RPMI8226 (cell line): Measurements from ENCODE around the gene VOPP1.

Experiments
- DNase-seq: peaks from one replicate; pipeline ENCODE4 v3.0.0-alpha.2; 2015

VOPP1 gene

DNA sequence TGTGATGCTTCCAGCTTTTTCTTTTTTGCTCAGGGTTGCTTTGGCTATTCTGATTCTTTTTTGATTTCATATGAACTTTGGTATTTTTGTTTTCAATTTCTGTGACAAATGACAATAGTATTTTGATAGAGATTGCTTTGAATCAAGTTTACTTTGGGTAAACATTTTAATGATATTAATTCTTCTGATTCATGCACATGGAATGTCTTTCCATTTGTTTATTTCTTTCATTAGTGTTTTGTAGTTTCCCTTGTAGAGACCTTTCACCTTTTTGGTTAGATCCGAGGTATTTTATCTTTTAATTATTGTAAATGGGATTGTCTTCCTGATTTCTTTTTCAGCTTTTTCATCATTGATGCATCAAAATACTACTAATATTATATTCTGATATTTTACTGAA, 114.0 kb downstream of the VOPP1 start:
- no peak for DNase-seq

DNA sequence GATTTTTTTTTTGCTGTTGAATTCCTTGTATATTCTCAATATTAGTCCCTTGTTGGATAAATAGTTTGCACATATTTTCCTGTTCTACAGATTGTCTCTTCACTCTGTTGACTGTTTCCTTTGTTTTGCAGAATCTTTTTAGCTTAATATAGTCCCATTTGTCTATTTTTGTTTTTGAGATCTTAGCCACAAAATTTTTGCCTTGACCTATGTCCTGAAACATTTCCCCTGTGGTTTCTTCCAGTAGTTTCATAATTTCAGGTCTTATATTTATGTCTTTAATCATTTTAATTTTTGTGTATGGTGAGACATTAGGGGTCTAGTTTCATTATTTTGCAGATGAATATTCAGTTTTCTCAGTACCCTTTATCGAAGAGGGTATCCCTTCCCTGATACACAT, 114.5 kb downstream of the VOPP1 start:
- no peak for DNase-seq

DNA sequence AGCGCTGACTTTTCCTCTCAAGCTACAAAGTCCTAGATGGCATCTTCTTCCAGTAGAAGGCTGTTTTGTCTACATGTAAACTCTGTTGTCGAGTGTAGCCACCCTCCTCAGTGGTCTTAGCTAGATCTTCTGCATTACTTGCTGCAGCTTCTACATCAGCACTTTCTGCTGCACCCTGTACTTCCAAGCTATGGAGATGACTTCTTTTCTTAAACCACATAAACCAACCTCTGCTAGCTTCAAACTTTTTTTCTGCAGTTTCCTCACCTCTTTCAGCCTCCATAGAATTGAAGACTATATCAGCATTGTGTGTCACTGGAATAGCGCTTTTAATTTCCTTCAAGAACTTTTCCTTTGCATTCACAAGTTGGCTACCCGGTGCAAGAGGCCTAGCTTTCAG, 119.3 kb downstream of the VOPP1 start:
- DNase-seq, result no peak

DNA sequence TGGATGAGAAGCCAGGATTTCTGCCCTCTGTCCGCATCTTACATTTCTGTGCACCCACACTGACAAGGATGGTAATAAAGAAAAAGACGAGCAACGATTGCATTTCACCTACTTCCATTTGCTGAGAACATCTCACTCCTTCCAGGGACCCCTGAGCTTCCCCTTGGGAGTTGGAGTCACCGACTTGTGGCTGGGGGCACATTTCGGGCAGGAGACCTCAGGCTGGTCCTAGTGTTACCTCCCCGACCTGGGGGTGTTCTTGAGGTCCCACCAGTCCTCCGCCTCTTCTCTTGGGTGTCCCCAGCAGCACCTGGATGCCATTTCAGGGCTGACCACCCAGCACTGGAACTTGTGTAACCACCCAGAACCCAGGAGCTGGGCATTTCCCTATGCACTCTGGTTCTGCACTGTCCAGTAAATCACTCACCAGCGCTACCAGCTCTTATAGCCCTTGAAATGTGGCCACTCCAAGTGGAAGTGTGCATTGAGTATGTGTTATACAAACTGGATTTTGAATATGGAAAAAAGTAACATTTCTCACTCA, 122.2 kb downstream of the VOPP1 start:
- DNase-seq, result no peak

DNA sequence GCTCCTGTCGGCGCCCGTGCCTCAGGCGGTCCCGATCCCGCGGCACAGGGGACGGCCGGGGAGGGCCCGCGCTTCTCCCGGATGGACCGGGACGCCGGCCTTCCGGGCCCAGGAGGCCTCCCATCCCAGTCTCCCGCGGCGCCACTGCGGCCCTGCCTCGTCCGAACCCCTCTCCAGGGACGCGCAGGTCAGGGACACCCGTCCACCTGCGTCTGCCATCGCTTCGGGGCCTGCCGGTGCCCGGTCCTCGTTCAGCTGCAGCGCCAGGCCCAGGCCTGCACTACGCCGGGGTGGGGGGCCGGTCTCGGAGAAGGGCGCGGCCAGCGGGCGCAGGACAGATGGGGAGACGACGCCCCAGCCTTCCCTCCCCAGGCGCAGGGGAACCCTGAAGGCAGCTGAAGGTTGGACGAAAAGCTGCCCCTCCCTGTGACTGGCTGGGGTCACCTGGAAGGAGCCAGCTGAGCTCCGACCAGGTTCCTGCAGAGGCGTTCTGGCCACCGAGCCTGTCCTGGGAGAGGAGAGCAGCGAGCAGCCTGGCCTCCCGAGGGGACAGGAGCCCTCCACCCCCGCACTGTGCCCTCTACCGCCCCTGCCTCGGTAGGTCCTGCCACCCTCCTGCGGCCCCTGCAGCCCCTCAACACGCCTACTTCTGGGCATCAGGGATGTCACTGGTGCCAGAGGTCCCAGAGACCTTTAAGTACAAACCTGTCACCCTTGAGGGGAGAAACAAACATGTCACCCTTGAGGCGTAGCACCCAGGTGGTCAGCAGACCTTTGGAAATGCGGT, 122.9 kb downstream of the VOPP1 start:
- DNase-seq, result no peak

DNA sequence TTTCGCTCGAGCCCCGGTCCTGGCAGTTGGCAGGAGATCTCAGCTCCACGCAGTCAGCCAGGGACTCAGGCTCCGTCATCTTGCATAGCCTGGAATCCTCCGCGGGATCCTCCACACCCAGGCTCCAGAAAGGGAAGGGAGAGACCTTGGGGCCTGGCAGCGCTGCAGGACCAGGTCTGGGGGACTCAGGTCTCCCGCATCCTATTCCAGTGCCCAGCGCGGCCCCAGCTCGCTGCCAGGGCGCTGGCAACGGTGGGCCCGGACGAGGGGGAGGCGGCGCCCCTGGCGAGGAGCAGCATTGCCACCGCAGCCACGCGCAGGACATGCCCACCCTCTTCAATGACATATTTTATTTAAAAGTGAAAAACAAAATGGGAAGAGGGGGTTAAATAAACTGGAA, 123.8 kb downstream of the VOPP1 start:
- no peak for DNase-seq

DNA sequence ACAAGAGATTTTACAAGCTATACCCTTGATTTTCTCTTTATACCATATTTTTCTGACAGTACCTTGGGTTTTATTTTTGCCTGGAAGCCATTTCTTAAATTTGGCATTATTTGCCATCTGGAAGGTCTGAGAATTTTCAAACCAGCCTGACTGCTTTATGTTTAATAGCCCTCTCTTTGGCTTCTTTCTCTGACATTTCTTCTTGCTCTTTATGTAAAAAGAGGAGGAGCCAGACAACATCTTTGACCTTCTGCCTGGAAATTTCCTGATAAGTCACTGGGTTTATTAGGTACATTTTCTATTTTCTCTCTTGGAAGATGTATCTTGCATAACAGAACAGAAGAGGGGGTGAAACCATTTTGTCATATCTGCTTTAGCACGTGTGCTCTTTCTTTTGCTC, 127.5 kb downstream of the VOPP1 start:
- no peak for DNase-seq

DNA sequence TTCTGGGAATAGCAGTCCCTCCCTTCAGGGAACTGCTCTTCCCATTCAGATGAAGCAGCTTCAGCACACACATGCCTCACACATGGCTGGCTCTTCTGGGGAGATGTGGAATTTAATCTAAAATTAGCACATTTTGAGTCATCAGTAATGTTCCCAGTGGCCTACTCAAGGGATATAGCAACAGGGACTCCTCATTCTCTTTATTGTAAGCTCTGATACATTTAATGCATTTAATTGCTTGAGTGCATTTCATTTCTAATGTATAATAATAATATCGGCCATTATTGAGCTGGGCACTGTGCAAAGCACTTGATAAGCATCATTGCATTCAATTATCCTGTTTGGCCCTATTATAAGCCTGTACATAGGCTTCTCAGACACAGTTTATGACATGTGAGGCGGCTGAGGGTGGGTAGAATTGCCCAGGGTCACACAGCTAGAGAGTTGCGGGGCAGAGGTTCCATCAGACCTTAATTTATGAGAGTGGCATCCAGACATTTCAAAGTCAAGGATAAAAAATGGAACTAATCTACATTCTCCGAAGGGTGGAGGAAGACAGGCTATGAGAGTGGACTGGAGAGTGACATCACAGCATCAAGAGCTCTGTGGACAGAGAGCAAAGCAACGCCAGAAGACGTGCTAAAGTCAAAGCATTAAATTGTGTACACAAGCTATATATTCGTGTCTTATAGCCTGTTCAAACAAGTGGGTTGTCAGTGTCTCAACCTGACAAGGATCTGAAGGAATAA, 130.4 kb downstream of the VOPP1 start:
- DNase-seq, result no peak

DNA sequence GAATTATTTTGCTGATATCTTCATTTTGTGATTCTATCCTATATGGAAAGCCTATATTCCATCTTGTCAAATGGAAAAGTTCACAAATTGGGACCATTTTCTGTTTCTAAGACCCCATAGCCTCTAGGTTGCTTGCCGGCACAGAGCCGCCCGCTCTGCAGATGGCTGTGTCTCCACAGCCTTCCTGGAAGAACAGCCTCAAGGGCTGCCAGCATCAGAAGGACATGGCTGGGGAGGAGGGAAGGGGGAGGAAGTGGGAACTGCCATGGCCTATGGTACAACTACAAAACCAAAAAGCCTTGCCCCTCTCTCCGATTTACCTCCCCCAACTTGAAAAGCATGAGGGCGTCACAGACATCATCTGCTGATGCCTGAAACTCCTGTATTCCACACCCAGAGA, 131.3 kb downstream of the VOPP1 start:
- DNase-seq, result no peak

DNA sequence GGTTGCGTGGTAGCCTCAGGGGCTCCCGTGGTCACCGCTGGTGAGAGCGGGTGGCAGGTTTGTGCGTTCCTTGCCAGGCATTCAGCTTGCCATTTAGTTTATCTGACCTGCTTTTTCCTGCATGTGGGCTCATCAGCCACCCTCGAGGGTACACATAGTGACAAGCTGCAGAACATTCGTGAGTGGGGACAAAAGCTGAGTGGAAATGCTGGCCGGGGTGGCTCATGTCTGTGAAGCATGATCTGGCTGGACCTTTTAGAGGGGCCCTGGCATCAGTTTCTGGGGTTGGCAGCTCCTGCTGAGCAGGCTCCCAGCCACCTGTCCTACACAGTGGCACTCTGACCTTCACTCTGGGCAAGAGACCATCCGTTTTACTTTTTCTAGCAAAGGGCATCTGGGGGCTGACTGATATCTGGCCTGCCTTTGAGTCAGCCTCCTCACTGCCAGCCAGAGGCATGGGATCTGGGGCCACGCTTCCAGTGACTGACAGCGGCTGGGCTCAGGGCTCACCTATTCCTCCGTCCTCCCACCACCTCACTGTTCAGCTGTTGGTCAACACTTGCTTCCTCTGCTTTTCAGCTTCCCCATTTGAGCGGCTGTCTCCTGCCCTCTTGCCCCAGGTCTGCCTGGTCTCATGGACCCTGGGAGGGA, 132.1 kb downstream of the VOPP1 start:
- no peak for DNase-seq

DNA sequence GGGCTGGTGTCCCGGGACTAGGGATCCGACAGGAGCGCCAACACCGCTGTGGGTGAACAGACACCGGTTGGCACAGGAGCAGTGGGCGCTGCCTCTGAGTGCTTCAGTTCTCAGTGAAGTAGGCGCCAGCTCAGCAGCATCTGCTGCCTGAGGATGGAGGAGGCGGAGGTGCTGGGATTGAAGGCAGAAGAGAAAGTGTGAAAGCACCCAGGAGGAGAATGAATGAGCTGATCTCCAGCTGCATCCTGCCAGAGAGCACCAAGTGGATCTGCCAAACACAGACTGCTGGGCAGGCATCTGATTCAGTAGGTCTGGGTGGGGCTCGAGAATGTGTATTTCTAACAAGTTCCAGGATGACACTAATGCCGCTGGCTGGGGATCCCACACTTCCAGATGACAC, 132.7 kb downstream of the VOPP1 start:
- DNase-seq, result peak; percentile 40

DNA sequence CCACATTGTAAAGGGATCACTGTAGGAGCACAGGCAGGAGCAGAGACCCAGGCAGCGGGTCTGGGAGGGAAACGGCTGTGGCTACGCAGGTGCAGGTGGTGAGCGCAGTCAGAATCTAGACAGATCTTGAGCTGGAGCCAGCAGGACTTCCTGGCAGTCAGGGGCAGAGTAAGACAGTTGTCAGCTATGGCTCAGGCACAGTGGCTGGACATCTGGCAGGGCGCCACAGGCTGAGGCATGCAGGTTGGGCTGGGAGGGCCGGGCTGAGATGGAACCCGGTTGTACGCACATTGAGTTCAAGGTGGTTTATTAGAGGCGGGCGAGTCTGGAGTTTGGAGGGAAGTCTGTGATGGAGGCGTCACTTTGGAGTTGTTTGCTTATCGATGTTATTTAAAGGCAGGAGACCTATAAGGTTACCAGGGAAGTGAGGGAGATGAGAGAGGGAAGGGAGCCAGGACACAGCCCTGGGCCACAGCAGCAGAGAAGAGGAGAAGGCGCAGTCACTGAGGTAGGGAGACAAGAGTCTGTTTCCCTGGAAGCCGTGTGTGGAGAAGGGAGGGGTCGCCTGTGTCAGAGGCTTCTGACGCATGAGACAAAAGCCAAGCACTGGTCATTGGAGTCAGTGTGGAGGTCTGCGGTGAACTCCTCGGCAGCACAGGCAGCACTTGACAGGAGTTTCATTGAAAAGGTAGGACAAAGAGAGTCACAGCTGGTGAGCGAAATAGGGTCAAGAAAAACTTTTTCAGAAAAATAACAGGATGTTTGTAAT, 133.4 kb downstream of the VOPP1 start:
- peak; percentile 73 for DNase-seq

DNA sequence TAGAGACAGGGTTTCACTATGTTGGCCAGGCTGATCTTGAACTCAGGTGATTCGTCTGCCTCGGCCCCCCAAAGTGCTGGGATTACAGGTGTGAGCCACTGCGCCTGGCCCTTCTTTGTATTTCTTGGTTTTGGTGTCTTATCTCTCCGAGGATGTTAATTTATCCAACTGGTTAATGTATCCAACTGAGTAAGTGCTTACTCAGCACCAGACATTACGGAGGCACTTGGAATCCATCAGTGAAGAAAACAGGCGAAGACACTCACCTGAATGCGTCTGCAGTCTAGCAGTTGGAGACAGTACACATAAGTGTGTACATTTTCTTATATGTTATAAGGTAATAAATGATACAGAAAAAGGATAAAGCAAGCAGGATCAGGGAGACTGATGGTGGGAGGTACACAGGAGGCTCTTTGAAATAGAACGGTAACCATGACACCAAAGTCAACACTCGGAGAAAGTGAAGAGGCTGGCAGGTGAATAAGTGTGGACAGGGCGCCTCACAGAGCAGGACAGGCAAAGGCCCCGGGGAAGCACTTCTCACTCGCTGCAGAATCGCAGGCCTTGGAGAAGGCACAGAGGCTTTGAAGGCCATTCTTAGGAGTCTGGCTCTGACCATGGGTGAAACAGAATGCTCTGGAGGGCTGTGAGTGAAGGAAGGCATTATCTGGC, 134.1 kb downstream of the VOPP1 start:
- DNase-seq, result no peak

DNA sequence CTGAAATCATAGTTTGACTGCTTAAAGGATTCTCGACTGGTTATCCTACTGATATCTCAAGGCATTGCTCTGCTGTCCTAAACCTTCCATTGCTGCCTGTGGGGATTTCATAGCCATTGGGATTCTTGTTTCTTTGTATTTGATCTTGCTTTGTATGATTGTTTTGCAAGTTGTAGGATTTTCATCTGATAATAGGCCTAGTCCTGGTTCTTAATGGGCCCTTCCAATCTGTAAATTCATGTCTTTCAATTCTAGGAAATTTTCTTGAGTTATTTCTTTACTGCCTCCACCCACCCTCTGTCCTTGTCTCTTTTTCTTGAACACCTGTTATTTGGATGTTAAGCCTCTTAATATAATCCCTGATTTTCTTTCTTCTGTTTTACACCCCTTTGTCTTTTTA, 134.9 kb downstream of the VOPP1 start:
- DNase-seq, result no peak

DNA sequence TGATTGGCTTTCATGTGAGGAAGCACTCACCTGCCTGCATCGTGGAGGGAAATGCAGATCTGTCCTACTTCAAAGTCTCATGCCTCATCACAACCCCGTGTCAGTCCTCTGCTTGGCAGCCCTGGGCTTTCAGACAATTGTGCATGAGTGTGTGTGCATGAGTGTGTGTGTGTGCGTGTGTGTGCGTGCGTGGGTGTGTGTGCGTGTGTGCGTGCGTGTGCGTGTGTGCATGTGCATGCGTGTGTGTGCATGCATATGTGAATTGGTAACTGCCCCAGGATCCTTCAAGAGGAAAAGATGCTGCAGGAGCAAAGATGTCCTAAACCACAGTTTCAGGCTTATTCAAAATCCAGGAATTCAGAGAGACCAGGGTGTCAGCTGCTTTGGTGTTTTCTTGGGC, 135.8 kb downstream of the VOPP1 start:
- no peak for DNase-seq

DNA sequence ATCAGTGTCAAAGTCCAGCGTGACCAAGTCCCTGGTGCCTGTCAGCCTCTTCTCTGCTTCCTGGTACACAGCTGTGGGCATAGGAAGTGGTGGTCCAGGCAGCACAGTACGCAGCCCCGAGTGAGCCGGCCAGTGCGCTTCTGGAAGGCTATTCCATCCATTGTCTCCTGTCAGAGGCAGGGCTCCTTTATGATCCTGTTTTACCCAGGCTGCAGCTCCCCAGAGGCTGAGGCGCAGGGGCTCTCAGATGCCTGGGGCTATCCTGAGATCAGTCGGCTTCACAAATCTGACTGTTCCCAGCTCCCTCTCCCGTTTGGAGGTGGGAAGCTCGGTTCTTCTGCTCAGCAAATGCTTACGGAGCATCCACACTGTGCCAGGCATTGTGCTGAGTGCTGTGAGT, 136.8 kb downstream of the VOPP1 start:
- DNase-seq, result no peak

DNA sequence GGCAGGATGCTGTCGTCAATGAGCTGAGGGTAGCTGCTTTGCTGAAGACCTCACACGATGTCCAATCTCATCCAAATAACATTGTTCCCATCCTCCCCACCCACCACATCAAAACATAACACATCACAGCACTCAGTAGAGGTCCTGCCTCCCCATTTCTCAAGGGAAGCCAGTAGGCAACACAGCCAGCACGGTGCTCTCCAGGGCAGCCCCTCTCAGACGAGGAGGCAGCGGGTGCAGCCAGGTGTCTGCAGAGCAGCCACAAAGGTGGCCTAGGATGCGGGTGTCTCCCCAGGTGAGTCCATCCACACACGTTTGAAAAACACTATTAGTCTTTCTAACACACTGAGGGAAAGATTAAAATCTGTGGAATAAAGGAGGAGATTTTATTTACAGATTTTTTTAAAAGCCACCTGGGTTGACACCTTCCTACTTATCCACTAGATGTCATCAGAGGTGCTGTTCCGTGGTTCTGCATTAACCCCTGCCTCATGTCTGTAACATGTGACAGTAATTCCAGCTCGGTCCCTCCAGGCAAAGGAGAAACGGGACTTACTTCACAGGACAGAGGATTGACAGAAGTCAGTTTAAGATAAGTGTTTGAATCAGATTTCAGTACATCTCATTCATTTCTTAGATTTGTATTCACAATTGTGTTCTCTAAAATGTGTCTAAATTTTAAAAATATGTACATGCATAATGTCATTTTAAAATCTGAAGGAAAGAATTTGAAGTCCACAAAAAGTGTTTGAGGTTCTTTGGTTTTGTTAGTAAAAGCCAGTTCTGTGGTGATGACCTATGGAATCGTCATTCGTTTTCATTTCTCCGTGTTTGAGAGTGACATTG, 139.1 kb downstream of the VOPP1 start:
- peak; percentile 51 for DNase-seq

DNA sequence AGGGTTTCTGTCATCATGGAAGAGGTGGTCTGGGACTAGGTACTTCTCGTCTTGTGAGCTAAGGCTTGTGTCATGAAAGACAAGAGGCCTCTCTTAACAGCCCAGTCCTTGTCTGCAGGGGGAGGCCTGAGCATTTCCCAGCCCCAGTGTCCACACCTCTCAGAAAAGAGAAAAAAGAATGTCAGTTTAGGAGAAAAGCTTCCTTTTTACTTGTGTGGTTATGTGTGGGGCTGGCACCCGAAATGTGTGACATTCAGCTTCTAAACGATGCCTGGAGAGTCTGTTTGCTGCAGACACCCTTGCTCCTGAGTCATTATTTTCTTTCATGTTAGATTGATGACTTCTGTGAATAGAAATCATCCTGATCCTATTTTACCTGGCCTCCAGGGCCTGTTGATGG, 139.8 kb downstream of the VOPP1 start:
- no peak for DNase-seq

DNA sequence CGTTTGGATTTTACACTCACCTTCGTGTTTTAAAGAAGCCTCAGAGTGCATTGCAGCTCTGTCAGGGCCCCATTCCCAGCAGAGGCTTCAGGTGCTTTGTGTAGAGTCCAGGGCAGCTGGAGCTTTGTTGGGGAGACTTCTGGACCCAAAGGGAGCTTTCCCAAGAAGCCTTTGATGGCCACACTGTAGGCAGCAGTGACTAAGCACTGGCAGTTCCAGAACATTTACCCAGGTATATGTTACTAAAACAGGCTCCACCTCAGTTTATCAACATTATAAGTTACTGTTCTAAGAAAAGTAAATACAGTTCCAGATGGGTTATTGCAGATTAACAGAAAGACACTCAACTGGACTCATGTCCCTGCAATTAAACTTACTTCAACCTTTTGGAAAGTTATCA, 140.4 kb downstream of the VOPP1 start:
- DNase-seq, result no peak

DNA sequence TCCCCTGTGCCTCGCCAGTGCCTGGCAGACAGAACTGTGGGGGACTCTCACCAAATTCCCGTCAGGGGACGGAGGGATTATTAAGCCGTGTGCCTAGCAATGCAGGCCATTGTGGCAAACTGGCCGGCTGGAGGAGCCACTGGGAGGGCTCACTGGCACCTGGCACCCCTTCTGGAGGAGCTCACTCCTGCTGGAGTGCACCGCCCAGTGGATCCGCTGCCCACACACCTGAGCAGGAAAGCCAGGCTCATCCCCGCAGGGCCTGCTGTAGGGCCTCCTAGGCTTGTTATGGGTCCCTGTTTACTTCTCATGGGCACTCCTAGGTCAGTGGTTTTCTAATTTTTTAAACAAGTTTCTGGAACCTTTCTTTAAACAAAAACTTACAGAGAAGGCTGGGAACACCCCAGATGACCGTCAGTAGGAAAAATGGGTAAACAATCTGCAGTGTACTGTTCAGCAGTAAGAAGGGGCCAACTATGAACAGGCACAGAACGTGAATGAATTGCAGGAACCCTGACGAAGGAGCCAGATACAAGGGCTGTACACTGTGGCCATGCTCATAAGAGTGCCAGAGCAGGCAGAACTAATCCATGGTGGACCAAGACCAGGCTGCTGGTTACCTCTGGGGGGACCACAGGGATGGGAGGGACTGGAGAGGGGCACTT, 142.3 kb downstream of the VOPP1 start:
- no peak for DNase-seq

DNA sequence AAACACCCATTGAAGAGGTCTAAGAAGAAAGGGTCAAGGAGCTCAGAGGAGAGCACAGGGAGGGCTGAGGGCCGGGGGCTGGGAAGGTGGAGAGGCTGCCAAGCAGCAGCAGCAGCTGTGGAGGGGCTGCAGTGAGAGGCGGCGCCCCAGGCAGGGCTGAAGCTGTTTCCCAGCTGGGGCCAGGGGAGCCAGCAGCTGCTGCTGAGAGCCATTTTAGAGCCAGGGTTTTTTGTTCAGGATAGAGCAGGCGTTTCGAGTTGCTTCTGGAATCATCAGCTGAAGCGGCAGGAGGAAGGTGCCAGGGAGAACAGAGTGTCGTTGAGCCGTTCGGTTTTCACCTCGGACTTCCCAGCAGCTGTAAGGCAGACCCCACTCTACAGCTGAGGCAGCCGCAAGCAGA, 144.5 kb downstream of the VOPP1 start:
- no peak for DNase-seq
